Measurements from ENCODE around the gene SLC22A23. TPM values are rescaled to one million over a fixed set of nuclear protein-coding genes. Genes with fewer than 3 reads are reported as not detected.

The SLC22A23 gene
- total and polyA plus RNA-seq, 4 donors, result 4.9 to 45.4 (median 19.7) TPM

DNA sequence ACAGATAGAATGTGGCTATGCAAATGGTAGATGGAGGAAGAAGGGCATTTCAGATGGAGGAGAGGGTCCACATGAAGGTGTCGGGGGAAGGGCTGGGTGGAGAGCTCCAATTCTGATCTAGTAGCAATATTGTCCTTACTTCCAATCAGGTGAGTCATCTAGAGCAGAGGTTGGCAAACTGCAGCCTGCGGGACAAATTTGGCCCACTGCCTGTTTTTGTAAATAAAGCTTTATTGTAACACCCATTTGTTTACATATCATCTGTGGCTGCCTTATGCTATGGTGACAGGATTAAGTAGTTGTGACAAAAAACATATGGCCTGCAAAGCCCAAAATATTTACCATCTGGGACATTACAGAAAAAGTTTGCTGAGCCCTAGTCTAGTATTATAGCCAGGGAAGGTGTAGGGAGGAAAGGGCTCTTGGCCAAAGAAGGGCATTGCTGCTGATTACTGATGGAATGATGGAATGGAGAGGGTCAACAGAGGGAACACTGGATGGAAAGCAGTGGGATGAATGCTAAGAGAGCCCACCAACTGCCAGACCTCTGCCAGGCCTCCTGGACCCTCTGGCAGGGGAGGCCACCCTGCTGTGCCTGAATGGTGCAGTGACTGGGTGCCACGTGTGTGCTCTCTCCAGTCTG is 79.8 kb downstream of the SLC22A23 start:
- no peak overlapping the region for H3K4me3 ChIP-seq (ENCODE audit: low read depth in 1 of 3, low read length in 3 of 3)
- no peak overlapping the region for H3K9ac ChIP-seq (ENCODE audit: low read depth in 1 of 2, low read length in 2 of 2)
- peaks cover 24 to 65% (median 45%) of the 10 kb centered on the region in 4 donors for H3K4me1 ChIP-seq (ENCODE audit: control insufficient read depth in 4 of 4, insufficient read depth in 4 of 4, low read length in 3 of 4)
- H3K27ac ChIP-seq (ENCODE audit: low read depth in 1 of 2, low read length in 2 of 2), result peak overlapping the region; percentile 11 to 45
- no peaks in the 10 kb centered on the region for H3K36me3 ChIP-seq (ENCODE audit: control insufficient read depth in 4 of 4, insufficient read depth in 3 of 4, low read depth in 1 of 4, low read length in 3 of 4)
- DNase-seq (ENCODE audit: low spot score), result no peak
- H3K9me3 ChIP-seq (ENCODE audit: control insufficient read depth in 4 of 4, low read length in 3 of 4), result no peaks in the 10 kb centered on the region
- H3K27me3 ChIP-seq (ENCODE audit: control insufficient read depth in 4 of 4, insufficient read depth in 4 of 4, low read length in 3 of 4), result no peaks in the 10 kb centered on the region
- 87% methylated on average over 3 of the region's 3 CpGs for WGBS
- peak in 1 of 2 donors; percentile 28 for TF ChIP-seq RXRA (IDR thresholded peaks at IDR 0.05)
- TF ChIP-seq FOXA2 (IDR thresholded peaks at IDR 0.05), result no peak
- TF ChIP-seq JUND (IDR thresholded peaks at IDR 0.05), result peak in 1 of 2 donors; percentile 33

DNA sequence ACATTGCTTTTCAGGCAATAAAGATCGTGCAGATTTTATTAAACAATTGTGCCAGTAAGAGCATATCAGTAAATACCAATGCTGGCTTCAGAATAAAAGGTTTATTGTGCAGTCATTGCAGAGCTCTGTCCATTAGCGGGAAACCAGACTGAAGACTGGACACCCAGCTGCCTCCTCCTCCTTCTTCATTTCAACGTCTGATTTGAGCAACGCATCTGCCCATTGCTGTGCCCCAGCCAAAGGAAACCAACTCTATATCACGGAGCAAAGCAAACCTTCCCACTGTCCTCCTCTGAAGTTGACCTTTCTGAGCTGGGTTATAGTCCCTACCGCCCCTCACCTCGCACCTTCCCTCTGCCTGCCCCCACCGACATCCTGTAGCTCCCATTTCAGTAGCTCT is 80.8 kb downstream of the SLC22A23 start:
- no peak for DNase-seq (ENCODE audit: low spot score)
- no peak overlapping the region for H3K4me3 ChIP-seq (ENCODE audit: low read depth in 1 of 3, low read length in 3 of 3)
- 70% methylated on average over 8 of the region's 8 CpGs for WGBS
- no peaks in the 10 kb centered on the region for H3K27me3 ChIP-seq (ENCODE audit: control insufficient read depth in 4 of 4, insufficient read depth in 4 of 4, low read length in 3 of 4)
- TF ChIP-seq GABPA (IDR thresholded peaks at IDR 0.05 in 1 of 2, conservative IDR thresholded peaks at IDR 0.05 in 1 of 2) (no peak), HNF4A (conservative IDR thresholded peaks at IDR 0.05) (peak in 1 of 2 donors; percentile 5), FOXA2 (IDR thresholded peaks at IDR 0.05) (no peak), NR2F2 (IDR thresholded peaks at IDR 0.05) (no peak)
- TF ChIP-seq, protein P1, sequence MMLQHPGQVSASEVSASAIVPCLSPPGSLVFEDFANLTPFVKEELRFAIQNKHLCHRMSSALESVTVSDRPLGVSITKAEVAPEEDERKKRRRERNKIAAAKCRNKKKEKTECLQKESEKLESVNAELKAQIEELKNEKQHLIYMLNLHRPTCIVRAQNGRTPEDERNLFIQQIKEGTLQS (IDR thresholded peaks at IDR 0.05), result no peak
- H3K9me3 ChIP-seq (ENCODE audit: control insufficient read depth in 4 of 4, low read length in 3 of 4), result no peaks in the 10 kb centered on the region
- no peaks in the 10 kb centered on the region for H3K36me3 ChIP-seq (ENCODE audit: control insufficient read depth in 4 of 4, insufficient read depth in 3 of 4, low read depth in 1 of 4, low read length in 3 of 4)
- peak overlapping the region; percentile 11 to 45 for H3K27ac ChIP-seq (ENCODE audit: low read depth in 1 of 2, low read length in 2 of 2)
- H3K4me1 ChIP-seq (ENCODE audit: control insufficient read depth in 4 of 4, insufficient read depth in 4 of 4, low read length in 3 of 4), result peaks cover 23 to 68% (median 47%) of the 10 kb centered on the region in 4 donors
- H3K9ac ChIP-seq (ENCODE audit: low read depth in 1 of 2, low read length in 2 of 2), result no peak overlapping the region

DNA sequence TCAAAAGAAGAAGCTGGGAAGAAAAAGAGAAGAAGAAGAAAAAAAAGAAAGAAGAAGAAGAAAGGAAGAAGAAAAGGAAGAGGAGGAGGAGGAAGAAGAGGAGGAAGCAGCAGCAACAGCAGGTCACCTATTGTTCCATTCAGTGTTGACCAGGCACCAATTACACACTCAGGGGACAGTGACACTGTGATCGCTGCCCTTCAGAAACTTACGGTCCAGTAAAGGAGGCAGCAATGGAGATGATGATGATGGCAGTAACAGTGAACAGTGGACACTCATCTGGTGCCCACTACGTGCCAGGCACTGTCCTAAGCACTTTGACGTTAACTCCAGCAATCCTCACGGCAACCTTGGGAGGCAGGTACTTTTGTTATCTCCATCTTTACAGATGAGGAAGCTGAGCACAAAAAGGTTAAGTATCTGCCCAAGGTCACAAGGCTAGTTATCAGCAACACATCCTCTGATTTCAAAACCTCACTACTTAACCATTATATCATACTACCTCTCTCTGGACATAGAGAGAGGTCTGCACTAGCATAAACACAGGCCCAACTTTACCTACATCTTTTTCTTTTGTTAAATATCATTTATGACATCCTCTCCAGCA is 83.2 kb downstream of the SLC22A23 start:
- 77% methylated on average over 5 of the region's 5 CpGs for WGBS
- H3K9me3 ChIP-seq (ENCODE audit: control insufficient read depth in 4 of 4, low read length in 3 of 4), result no peaks in the 10 kb centered on the region
- H3K36me3 ChIP-seq (ENCODE audit: control insufficient read depth in 4 of 4, insufficient read depth in 3 of 4, low read depth in 1 of 4, low read length in 3 of 4), result no peaks in the 10 kb centered on the region
- H3K27ac ChIP-seq (ENCODE audit: low read depth in 1 of 2, low read length in 2 of 2), result peak overlapping the region; percentile 51 to 71
- no peak for DNase-seq (ENCODE audit: low spot score)
- TF ChIP-seq FOXA1 (IDR thresholded peaks at IDR 0.05) (no peak), RXRA (IDR thresholded peaks at IDR 0.05) (peak; percentile 5 to 62)
- TF ChIP-seq, protein P2, sequence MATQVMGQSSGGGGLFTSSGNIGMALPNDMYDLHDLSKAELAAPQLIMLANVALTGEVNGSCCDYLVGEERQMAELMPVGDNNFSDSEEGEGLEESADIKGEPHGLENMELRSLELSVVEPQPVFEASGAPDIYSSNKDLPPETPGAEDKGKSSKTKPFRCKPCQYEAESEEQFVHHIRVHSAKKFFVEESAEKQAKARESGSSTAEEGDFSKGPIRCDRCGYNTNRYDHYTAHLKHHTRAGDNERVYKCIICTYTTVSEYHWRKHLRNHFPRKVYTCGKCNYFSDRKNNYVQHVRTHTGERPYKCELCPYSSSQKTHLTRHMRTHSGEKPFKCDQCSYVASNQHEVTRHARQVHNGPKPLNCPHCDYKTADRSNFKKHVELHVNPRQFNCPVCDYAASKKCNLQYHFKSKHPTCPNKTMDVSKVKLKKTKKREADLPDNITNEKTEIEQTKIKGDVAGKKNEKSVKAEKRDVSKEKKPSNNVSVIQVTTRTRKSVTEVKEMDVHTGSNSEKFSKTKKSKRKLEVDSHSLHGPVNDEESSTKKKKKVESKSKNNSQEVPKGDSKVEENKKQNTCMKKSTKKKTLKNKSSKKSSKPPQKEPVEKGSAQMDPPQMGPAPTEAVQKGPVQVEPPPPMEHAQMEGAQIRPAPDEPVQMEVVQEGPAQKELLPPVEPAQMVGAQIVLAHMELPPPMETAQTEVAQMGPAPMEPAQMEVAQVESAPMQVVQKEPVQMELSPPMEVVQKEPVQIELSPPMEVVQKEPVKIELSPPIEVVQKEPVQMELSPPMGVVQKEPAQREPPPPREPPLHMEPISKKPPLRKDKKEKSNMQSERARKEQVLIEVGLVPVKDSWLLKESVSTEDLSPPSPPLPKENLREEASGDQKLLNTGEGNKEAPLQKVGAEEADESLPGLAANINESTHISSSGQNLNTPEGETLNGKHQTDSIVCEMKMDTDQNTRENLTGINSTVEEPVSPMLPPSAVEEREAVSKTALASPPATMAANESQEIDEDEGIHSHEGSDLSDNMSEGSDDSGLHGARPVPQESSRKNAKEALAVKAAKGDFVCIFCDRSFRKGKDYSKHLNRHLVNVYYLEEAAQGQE (IDR thresholded peaks at IDR 0.05), result no peak
- H3K4me3 ChIP-seq (ENCODE audit: low read depth in 1 of 3, low read length in 3 of 3), result no peak overlapping the region
- no peaks in the 10 kb centered on the region for H3K27me3 ChIP-seq (ENCODE audit: control insufficient read depth in 4 of 4, insufficient read depth in 4 of 4, low read length in 3 of 4)
- no peak overlapping the region for H3K9ac ChIP-seq (ENCODE audit: low read depth in 1 of 2, low read length in 2 of 2)
- peaks cover 23 to 57% (median 45%) of the 10 kb centered on the region in 4 donors for H3K4me1 ChIP-seq (ENCODE audit: control insufficient read depth in 4 of 4, insufficient read depth in 4 of 4, low read length in 3 of 4)
